HG03469 (cell line): Measurements from ENCODE around the gene METTL26.

Experiments
- ATAC-seq: cut with Tn5 transposase; IDR thresholded peaks from one replicate; pipeline ENCODE4 v1.9.1; 2021; ENCODE audit warnings: mild to moderate bottlenecking, moderate library complexity, moderate number of reproducible peaks; ENCODE audit not compliant: unreplicated experiment

Gene METTL26

GRCh38 chr16:636206-637080, at the start of gene METTL26:
Gene METTL26 (minus strand): TSS chr16:636305. CDS start chr16:636290, 15 bp downstream.
- peak; percentile 45 for ATAC-seq

- ATAC-seq, result no peak
Measured at GRCh38 chr16:684961-685696, 49.0 kb upstream of the METTL26 start.

GRCh38 chr16:684071-684794, 48.1 kb upstream of the METTL26 start, which contains the start of gene JMJD8:
Gene JMJD8 (minus strand): TSS chr16:684334. CDS start chr16:684319, 15 bp downstream.
- ATAC-seq, result peak; percentile 30

- ATAC-seq, result no peak
Measured at GRCh38 chr16:683396-684070, 47.4 kb upstream of the METTL26 start.

GRCh38 chr16:682493-683395, 46.6 kb upstream of the METTL26 start:
- no peak for ATAC-seq

- no peak for ATAC-seq
Measured at GRCh38 chr16:681746-682427, 45.8 kb upstream of the METTL26 start.

GRCh38 chr16:680967-681745, 45.1 kb upstream of the METTL26 start:
- no peak for ATAC-seq

- no peak for ATAC-seq
Measured at GRCh38 chr16:680625-680945, 44.5 kb upstream of the METTL26 start.

- peak; percentile 23 for ATAC-seq
Measured at GRCh38 chr16:679814-680624, 43.9 kb upstream of the METTL26 start, which contains the start of gene STUB1. Gene STUB1 (plus strand): TSS chr16:680410. CDS start chr16:680526, 116 bp downstream.

- ATAC-seq, result no peak
Measured at GRCh38 chr16:678858-679813, 43.0 kb upstream of the METTL26 start.

GRCh38 chr16:678209-678857, 42.2 kb upstream of the METTL26 start:
- no peak for ATAC-seq

- no peak for ATAC-seq
Measured at GRCh38 chr16:677316-678190, 41.4 kb upstream of the METTL26 start.

GRCh38 chr16:676913-677312, 40.8 kb upstream of the METTL26 start:
- ATAC-seq, result no peak

GRCh38 chr16:676565-676902, 40.4 kb upstream of the METTL26 start:
- no peak for ATAC-seq
